Caco-2 (cell line): ENCODE results near the gene TOMM20. TPM values are rescaled to one million over a fixed set of nuclear protein-coding genes. Genes with fewer than 3 reads are reported as not detected.
"Not testable (repeated sequence)": the region's sequence is repeated elsewhere in the genome, so short reads cannot be mapped to it uniquely, and the experiment has no call there.

ENCODE experiments used
- BruUV-seq: library from RNA; stranded (reverse); fragments of 400-500 nt; replicated peaks from 2 replicates; lab custom pipeline; 2021; lab: Mats Ljungman, UMichigan
- CTCF ChIA-PET: fragments of 300-600 bp; sonication (Branson Sonifier 250); formaldehyde crosslinking; loops from one replicate; lab custom pipeline; 2022; ENCODE audit warnings: antibody characterized with exemption; lab: Charles Lee
- POLR2A ChIA-PET: fragments of 300-600 bp; sonication (Branson Sonifier 250); formaldehyde crosslinking; loops from one replicate; lab custom pipeline; 2022; ENCODE audit warnings: antibody characterized with exemption; lab: Charles Lee
- DNase-seq, 2 experiments: peaks; one replicate each; pipeline versions ENCODE4 v3.0.0 to v3.0.0-alpha.2; 2020 to 2022
- H3K27me3 ChIP-seq: replicated peaks from 2 replicates; pipeline ENCODE4 v1.6.0; 2011; ENCODE audit warnings: low read length; ENCODE audit not compliant: control insufficient read depth, insufficient read depth
- H3K36me3 ChIP-seq: 2 replicates; pipeline ENCODE4 v1.5.1; 2011; ENCODE audit warnings: low read length; ENCODE audit not compliant: control insufficient read depth, insufficient read depth
- H3K4me1 ChIP-seq: fragments of 250-450 bp; sonication (Bioruptor Pico); 2 replicates; pipeline ENCODE4 v1.5.1; 2020; ENCODE audit warnings: mild to moderate bottlenecking
- H3K4me3 ChIP-seq: 2 replicates; pipeline ENCODE4 v1.5.1; 2011; ENCODE audit warnings: low read depth, mild to moderate bottlenecking, control low read depth, low read length
- H3K9me3 ChIP-seq: fragments of 250-450 bp; sonication (Bioruptor Pico); 2 replicates; pipeline ENCODE4 v1.5.1; 2020; ENCODE audit warnings: mild to moderate bottlenecking, moderate library complexity
- H3K27ac Mint-ChIP-seq: one replicate; pipeline ENCODE4 v1.8.0; 2022; ENCODE audit warnings: mixed read lengths; ENCODE audit not compliant: unreplicated experiment
- H3K27me3 Mint-ChIP-seq: one replicate; pipeline ENCODE4 v1.8.0; 2022; ENCODE audit warnings: mixed read lengths; ENCODE audit not compliant: insufficient read depth, unreplicated experiment
- H3K36me3 Mint-ChIP-seq: one replicate; pipeline ENCODE4 v1.8.0; 2022; ENCODE audit warnings: mild to moderate bottlenecking, mixed read lengths; ENCODE audit not compliant: insufficient read depth, unreplicated experiment
- H3K4me1 Mint-ChIP-seq: one replicate; pipeline ENCODE4 v1.8.0; 2022; ENCODE audit warnings: low read depth, mixed read lengths; ENCODE audit not compliant: unreplicated experiment
- H3K4me3 Mint-ChIP-seq: one replicate; pipeline ENCODE4 v1.8.0; 2022; ENCODE audit warnings: mild to moderate bottlenecking, moderate library complexity, mixed read lengths; ENCODE audit not compliant: unreplicated experiment
- H3K9me3 Mint-ChIP-seq: one replicate; pipeline ENCODE4 v1.8.0; 2022; ENCODE audit warnings: mixed read lengths; ENCODE audit not compliant: unreplicated experiment
- CTCF ChIP-seq, 2 experiments: fragments of 200-600 bp in 1 of 2; IDR thresholded peaks; 1 replicate in 1 of 2; 2 replicates in 1 of 2; pipeline versions ENCODE4 v1.5.1 to v1.8.0; 2011 to 2022; ENCODE audit warnings: antibody characterized with exemption in 1 of 2, control low read depth in 1 of 2, inconsistent platforms in 1 of 2, low read depth in 1 of 2, low read length in 1 of 2, mild to moderate bottlenecking in 1 of 2, moderate library complexity in 1 of 2; ENCODE audit not compliant: insufficient read depth in 1 of 2, severe bottlenecking in 1 of 2, unreplicated experiment in 1 of 2
- intact Hi-C: fragments of 100-400 bp; cut with micrococcal nuclease; formaldehyde crosslinking; loops from one replicate; pipeline ENCODE4 v1.10.0; 2022; ENCODE audit not compliant: unreplicated experiment
- total RNA-seq: library from RNA; stranded (reverse); gene quantifications from 2 replicates; pipeline ENCODE4 v1.2.3, GENCODE V29; 2022

Gene TOMM20
- total RNA-seq, 1 experiment from 2014 or later = 137 TPM

DNA sequence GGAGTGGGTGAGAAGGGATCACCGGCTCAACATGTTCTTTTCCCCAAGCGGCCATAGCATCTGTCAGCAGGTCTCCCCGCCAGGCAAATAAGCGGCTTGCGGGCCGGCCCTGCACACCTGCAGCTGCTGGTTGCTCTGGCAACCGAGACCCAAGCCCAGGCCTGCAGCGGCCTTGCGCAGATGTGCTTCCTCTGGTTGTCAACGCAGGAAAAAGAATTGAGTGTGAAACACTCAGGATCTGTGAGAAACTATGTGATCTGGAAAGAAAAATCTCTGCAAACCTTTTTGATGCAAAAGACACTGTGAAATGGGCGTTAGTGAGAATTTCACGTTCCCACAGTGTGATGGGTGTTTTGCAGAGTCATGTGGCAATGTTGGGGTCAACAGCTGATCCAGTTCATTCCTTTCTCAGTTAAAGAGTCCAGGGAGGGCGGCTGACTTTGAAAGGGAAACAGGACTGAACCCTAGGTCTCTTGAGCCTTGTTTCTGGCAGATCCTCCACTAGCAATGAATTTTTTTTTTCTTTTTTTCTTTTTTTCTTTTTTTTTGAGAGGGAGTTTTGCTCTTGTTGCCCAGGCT is 28.4 kb downstream of the TOMM20 start:
- Mint-ChIP-seq H3K36me3 (peaks cover 23% of the 10 kb centered on the region), H3K4me3 (no peak overlapping the region), H3K4me1 (peaks cover 16% of the 10 kb centered on the region), H3K27ac (no peak overlapping the region), H3K9me3 (no peaks in the 10 kb centered on the region), H3K27me3 (no peaks in the 10 kb centered on the region)
- DNase-seq = peak in 1 of 2 experiments; percentile 22
- no peak for TF ChIP-seq CTCF (IDR thresholded peaks at IDR 0.05; ENCODE audit: insufficient read depth in 1 of 2, low read depth in 1 of 2, low read length in 1 of 2, severe bottlenecking in 1 of 2, unreplicated experiment in 1 of 2)
- Histone ChIP-seq H3K9me3 (no peaks in the 10 kb centered on the region), H3K27me3 (no peaks in the 10 kb centered on the region), H3K4me1 (peaks cover 12% of the 10 kb centered on the region; the same call in 1 of the 2 replicates), H3K4me3 (no peak overlapping the region), H3K36me3 (no peaks in the 10 kb centered on the region)
- CTCF ChIA-PET = no interaction called here
- BruUV-seq = no TSS peak
- intact Hi-C loops = no loop called here
- POLR2A ChIA-PET = no interaction called here

DNA sequence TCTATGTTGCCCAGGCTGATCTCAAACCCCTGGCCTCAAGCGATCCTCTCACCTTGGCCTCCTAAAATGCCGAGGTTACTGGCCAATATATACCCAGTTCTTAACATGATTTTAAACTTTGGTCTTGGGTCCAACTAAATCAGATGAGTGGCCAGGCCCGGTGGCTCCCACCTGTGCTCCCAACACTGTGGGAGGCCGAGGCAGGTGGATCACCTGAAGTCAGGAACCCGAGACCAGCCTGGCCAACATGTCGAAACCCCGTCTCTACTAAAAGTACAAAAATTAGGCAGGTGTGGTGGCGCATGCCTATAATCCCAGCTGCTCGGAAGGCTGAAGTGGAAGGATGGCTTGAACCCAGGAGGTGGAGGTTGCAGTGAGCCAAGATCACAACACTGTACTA is 29.6 kb downstream of the TOMM20 start:
- no peak overlapping the region for H3K4me3 ChIP-seq
- no peaks in the 10 kb centered on the region for H3K27me3 Mint-ChIP-seq
- peaks cover 7% of the 10 kb centered on the region for H3K4me1 Mint-ChIP-seq
- 0 out of 2 replicates have a peak, but pooled peaks cover 4% of the 10 kb centered on the region for H3K4me1 ChIP-seq
- H3K9me3 Mint-ChIP-seq = no peaks in the 10 kb centered on the region
- intact Hi-C loops = no loop called here
- H3K36me3 ChIP-seq = no peaks in the 10 kb centered on the region
- no TSS peak for BruUV-seq
- ChIA-PET CTCF (no interaction called here), POLR2A (no interaction called here)
- TF ChIP-seq CTCF (IDR thresholded peaks at IDR 0.05; ENCODE audit: insufficient read depth in 1 of 2, low read depth in 1 of 2, low read length in 1 of 2, severe bottlenecking in 1 of 2, unreplicated experiment in 1 of 2) = no peak
- DNase-seq = no peak
- no peak overlapping the region for H3K27ac Mint-ChIP-seq
- H3K9me3 ChIP-seq = no peaks in the 10 kb centered on the region; the same call in 1 of the 2 replicates
- no peaks in the 10 kb centered on the region for H3K27me3 ChIP-seq
- peaks cover 11% of the 10 kb centered on the region for H3K36me3 Mint-ChIP-seq
- no peak overlapping the region for H3K4me3 Mint-ChIP-seq

DNA sequence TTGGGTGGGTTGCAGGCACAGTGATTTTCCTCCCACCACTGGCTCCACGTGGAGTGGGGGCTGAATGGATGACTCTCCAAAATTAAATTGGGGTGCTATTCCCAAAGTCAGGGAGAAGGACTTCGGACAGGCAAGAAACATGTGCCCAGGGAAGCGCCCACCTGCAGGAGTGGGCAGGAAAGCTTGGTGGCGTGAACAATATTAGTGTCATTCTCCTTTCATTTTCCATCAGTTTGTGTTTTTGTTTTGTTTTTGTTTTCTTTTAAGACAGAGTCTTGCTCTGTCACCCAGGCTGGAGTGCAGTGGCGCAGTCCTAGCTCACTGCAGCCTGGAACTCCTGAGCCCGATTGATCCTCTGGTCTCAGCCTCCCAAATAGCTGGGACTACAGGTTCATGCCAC is 30.1 kb downstream of the TOMM20 start:
- Histone ChIP-seq H3K9me3 (no peaks in the 10 kb centered on the region; the same call in 1 of the 2 replicates), H3K4me1 (no peaks in the 10 kb centered on the region), H3K36me3 (no peaks in the 10 kb centered on the region), H3K27me3 (no peaks in the 10 kb centered on the region), H3K4me3 (no peak overlapping the region)
- no peak for DNase-seq
- Mint-ChIP-seq H3K9me3 (no peaks in the 10 kb centered on the region), H3K27me3 (no peaks in the 10 kb centered on the region), H3K4me1 (peaks cover 7% of the 10 kb centered on the region), H3K27ac (no peak overlapping the region), H3K36me3 (peaks cover 6% of the 10 kb centered on the region), H3K4me3 (no peak overlapping the region)
- ChIA-PET POLR2A (no interaction called here), CTCF (no interaction called here)
- intact Hi-C loops = no loop called here
- BruUV-seq = no TSS peak
- TF ChIP-seq CTCF (IDR thresholded peaks at IDR 0.05; ENCODE audit: insufficient read depth in 1 of 2, low read depth in 1 of 2, low read length in 1 of 2, severe bottlenecking in 1 of 2, unreplicated experiment in 1 of 2) = no peak

- H3K9me3 Mint-ChIP-seq, POLR2A ChIA-PET, H3K36me3 ChIP-seq, H3K9me3 ChIP-seq, H3K4me3 ChIP-seq, H3K27ac Mint-ChIP-seq, H3K27me3 Mint-ChIP-seq, DNase-seq, intact Hi-C loops, BruUV-seq, H3K36me3 Mint-ChIP-seq, H3K27me3 ChIP-seq, H3K4me1 ChIP-seq, H3K4me3 Mint-ChIP-seq, H3K4me1 Mint-ChIP-seq: not testable (repeated sequence)
- CTCF ChIA-PET = interaction anchor here (0.7 kb wide), 1 partner anchor 111 kb away, joined by 3 read pairs; no protein-coding TSS in a partner anchor
These were observed 31.1 kb downstream of the TOMM20 start for GRCh38 chr1:235097501-235097900.
